Hypothalamus (tissue), 51 donors: ENCODE results near the gene CIAO3.

Experiments
- DNase-seq, 51 donors: peaks; one replicate each; lab custom pipeline; 2025; lab: John Stamatoyannopoulos, UW

Gene CIAO3

GRCh38 chr16:726188-726437, 14.7 kb downstream of the CIAO3 start:
- peak in 1 of 51 donors; percentile 6 for DNase-seq

GRCh38 chr16:725463-726187, 15.2 kb downstream of the CIAO3 start:
- no peak for DNase-seq

- no peak for DNase-seq
These were observed 15.8 kb downstream of the CIAO3 start for GRCh38 chr16:725041-725376.

- no peak for DNase-seq
These were observed 16.4 kb downstream of the CIAO3 start for GRCh38 chr16:724188-725040.

- no peak for DNase-seq
These were observed 17.1 kb downstream of the CIAO3 start for GRCh38 chr16:723695-724094.

GRCh38 chr16:722835-723633, 17.8 kb downstream of the CIAO3 start:
- DNase-seq: peak in 1 of 51 donors; percentile 41

GRCh38 chr16:721765-722540, 18.8 kb downstream of the CIAO3 start:
- no peak for DNase-seq

- DNase-seq: peak in 48 of 51 donors; percentile 36 to 85 (median 74)
These were observed 19.6 kb downstream of the CIAO3 start, which contains the start of gene ANTKMT for GRCh38 chr16:720990-721764. ANTKMT (plus strand) TSS chr16:721146; CDS start chr16:721275, 129 bp downstream.

- peak in 47 of 51 donors; percentile 23 to 83 (median 64) for DNase-seq
These were observed 20.3 kb downstream of the CIAO3 start for GRCh38 chr16:720447-720989.

GRCh38 chr16:719815-720446, 20.9 kb downstream of the CIAO3 start:
- peak in 5 of 51 donors; percentile 23 to 67 (median 48) for DNase-seq

GRCh38 chr16:718922-719321, 21.9 kb downstream of the CIAO3 start:
- DNase-seq: no peak

GRCh38 chr16:718389-718788, 22.4 kb downstream of the CIAO3 start:
- no peak for DNase-seq

- peak in 14 of 51 donors; percentile 13 to 49 (median 27) for DNase-seq
These were observed 23.1 kb downstream of the CIAO3 start for GRCh38 chr16:717450-718245.

- DNase-seq: no peak
These were observed 23.9 kb downstream of the CIAO3 start for GRCh38 chr16:716768-717325.

GRCh38 chr16:716200-716568, 24.6 kb downstream of the CIAO3 start:
- peak; percentile 35 to 96 (median 85) for DNase-seq

GRCh38 chr16:715477-716199, 25.2 kb downstream of the CIAO3 start:
- DNase-seq: peak in 10 of 51 donors; percentile 32 to 68 (median 54)
